HG03378 (cell line): Measurements from ENCODE around the gene ACP3.
"Not testable (repeated sequence)": the region's sequence is repeated elsewhere in the genome, so short reads cannot be mapped to it uniquely, and the experiment has no call there.

ENCODE experiments used
- ATAC-seq: cut with Tn5 transposase; IDR thresholded peaks from one replicate; pipeline ENCODE4 v1.9.1; 2021; ENCODE audit warnings: mild to moderate bottlenecking, moderate library complexity; ENCODE audit not compliant: unreplicated experiment

The ACP3 gene

DNA sequence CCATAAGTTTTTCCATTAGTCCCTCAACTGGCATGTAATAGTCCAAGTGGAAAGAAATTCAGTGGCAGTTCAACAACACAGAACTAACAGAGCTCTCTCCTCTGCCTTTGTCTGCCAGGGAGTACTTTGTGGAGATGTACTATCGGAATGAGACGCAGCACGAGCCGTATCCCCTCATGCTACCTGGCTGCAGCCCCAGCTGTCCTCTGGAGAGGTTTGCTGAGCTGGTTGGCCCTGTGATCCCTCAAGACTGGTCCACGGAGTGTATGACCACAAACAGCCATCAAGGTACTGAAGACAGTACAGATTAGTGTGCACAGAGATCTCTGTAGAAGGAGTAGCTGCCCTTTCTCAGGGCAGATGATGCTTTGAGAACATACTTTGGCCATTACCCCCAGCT is 39.4 kb downstream of the ACP3 start:
- no peak for ATAC-seq

DNA sequence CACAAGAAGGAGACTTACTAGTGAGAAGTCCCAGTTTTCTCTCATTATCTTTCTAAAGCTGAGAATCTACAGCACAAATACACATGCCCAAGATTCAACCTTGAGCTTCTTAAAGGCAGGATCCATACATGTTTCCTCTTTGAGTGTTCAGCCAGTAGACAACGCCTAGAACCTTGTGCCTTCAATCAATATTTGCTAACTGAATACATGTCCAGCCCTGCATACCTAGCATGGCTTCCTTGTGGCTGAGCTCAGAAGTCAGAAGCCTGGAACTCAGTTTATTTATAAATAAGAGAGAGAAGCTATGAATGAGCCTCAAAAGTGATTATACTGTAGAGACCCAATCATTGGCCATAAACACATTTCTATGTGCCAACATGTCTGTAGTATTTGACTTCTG is 43.5 kb downstream of the ACP3 start:
- no peak for ATAC-seq

DNA sequence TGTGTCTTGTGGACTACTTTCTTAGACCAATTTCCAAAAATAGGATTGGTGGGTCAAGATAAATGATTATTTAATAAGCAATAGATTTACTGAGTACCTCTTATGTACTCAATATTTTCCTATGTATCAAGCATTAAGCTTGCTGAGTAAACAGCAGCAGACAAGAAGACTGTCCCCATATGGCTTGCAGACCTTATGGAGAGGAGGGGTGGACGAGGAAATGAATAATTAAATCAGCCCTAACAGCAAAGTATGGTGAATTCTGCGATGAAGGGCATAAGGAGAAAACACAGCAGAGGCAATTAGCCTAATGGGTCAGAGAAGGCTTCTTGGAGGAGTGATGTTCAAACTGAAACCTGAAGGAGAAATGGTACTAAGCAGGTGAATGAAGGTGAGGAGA is 45.1 kb downstream of the ACP3 start:
- no peak for ATAC-seq

DNA sequence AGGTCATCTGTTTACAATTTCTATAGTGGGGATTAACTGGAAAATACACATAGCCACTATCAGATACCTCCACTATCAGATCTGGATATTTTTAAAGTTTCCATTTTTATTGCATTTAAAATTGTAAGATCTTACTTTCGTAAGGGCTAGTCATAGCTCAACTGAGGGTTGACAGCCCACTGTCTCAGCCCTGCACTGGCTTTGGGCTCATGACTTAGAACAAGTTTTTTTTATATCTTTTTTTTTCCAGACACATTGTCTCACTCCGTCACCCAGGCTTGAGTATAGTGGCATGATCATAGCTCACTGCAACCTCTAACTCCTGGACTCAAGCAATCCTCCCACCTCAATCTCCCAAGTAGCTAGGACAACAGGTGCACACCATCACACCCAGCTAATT is 51.3 kb downstream of the ACP3 start:
- ATAC-seq: no peak

- ATAC-seq: no peak
These were observed 51.8 kb downstream of the ACP3 start for GRCh38 chr3:132368962-132369361.

DNA sequence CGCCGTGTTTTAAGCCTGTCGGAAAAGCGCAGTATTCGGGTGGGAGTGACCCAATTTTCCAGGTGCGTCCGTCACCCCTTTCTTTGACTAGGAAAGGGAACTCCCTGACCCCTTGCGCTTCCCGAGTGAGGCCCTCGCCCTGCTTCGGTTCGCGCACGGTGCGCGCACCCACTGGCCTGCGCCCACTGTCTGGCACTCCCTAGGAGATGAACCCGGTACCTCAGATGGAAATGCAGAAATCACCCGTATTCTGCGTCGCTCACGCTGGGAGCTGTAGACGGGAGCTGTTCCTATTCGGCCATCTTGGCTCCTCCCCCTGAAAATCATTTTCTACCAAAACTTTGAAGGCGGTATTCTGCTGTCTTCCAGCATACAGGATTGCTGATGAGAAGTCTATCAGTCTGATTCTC is 59.7 kb downstream of the ACP3 start:
- not testable (repeated sequence) for ATAC-seq

DNA sequence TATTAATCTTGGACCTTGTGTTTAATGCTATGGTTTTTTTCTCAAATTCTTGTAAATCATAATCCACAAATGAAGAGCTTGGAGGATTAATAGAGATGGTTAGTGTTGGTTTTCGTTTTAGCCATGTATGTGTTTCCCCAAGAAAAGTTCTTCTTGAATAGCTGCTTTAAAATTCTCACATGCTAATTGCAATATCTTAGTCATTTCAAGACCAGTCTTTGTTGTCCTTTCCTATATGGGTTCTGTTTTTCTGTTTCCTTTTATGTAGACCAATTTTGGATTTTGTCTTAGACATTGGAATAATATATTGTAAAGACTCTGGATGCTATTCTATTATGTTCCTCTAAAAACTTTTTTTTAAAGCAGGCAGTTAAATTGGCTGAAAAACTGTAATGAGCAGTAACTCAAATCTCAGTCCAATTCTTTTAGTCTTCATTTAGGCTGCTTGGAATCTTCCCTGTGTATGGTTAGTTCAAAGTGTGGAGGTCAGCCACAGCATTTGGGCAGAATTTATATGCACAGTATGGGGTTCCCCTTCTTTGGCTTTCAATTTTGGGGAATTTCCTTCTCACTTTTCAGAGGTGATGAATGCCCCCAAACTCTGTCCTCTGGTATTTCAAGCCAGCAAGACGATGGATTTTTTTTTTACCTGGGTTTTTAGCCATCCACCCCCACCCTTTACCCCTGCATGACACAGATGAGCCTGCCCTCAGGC is 61.0 kb downstream of the ACP3 start:
- ATAC-seq: no peak

GRCh38 chr3:132378846-132379245 is 61.6 kb downstream of the ACP3 start:
- no peak for ATAC-seq

DNA sequence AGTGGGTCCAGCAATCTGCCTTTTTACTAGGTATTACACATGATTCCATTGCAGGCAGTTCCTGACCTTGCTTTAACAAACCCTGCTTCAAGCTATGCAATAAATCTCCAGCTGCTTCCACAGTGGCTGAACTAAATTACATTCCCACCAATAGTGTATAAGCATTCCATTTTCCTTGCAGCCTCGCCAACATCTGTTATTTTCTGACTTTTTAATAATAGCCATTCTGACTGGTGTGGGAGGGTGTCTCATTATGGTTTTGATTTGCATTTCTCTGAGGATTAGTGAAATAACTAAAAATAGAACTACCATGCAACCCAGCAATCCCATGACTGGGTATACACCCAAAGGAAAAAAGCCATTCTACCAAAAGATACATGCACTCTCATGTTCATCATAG is 63.7 kb downstream of the ACP3 start:
- no peak for ATAC-seq

DNA sequence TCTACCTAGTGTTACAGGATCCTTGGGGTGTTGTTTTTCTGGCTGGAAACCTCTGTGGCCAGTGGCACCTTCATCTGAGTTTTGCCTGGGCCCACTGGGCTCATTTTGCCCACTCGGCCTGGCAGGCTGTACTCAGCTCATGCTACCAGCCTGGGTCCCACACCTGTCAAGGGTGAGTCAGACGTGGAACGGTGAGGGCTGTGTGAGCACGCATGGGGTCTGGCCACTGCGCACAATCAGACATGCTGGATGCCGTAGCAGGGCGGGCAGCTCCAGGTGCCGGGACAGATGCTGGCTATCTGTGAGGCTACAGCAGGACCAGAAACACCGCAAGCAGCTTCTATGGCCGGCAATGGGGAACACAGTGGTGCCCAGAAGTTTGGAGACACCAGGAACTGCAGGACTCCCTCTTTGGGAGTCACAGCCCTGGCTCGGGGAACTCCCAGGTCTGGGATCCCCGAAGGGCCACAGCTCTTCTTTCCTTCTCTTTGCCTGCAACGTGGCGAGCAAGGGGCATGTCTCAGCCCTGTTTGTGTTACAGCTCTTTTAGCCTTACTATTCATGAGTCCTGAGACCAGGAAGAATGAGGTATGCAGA is 64.2 kb downstream of the ACP3 start:
- ATAC-seq: no peak

DNA sequence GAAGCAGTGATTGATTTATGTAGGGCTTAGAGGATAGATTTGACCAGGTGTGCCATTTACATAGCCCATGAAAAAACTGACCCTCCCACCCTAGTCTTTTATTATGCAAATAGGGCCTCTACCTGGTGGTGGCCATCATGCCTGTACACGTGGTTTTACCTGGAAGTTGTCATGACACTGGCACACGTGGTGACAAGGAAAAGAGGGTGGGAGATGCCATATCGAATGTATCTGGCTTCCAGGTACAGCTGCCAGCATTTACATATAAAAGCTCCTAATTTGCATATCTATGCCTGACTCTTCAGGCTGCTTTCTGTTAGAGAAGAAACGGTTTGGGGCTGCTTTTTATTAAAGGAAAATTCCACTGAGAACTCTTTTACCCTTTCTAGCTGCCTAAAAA is 65.1 kb downstream of the ACP3 start:
- ATAC-seq: no peak

DNA sequence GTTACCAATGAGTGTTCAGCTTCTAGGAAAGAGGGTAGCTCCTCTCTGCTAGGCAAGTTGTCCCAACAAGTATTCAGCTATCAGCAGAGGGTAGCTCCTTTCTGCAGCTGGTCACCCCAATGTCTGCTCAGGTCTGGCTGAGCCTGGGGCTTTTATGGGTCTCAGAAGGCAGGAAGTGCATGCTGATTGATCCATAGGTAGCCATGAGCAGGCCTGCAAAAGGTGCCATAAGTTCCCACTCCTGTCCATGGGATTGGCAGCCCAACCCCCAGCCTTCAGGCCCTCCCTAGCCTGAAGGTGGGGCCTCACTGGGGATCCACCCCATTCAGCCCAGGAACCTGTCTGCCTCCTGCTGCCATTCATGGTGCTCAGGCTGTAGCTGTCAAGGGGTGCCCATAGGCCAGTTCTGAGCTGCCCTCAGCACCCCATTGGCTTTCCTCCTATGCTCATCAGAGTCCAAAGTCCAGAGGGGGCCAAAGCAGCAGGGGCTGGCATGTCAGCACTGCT is 65.5 kb downstream of the ACP3 start:
- no peak for ATAC-seq

DNA sequence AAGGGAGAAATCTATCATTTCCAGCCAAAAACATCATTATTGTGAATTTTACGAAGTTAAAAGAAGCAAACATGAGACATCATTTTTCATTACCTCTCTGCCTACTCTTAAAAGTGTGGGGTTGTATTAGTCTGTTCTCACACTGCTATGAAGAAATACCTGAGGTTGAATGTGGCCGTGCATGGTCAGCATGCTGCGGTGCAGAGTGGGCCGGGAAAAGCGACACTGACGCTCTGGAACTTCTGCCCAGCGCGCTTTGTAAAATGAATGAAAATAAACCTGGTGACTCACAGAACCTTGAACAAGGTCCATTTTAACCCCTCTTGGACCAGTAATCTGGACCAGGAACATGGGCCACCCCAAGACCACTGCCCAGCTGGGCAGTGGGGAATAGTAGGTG is 69.1 kb downstream of the ACP3 start:
- no peak for ATAC-seq

DNA sequence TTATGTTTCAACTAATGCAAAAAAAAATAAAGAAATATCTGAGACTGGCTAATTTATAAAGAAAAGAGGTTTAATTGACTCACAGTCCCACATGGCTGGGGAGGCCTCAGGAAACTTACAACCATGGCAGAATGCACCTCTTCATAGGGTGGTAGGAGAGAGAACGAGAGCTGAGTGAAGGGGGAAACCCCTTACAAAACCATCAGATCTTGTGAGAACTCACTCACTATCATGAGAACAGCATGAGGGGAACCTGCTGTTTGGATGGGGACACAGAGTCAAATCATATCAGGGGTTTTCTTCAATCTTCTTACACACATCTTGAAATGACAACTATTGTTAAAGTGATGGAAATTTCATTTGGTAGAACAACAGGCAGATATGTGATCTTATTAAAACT is 75.5 kb downstream of the ACP3 start:
- not testable (repeated sequence) for ATAC-seq

DNA sequence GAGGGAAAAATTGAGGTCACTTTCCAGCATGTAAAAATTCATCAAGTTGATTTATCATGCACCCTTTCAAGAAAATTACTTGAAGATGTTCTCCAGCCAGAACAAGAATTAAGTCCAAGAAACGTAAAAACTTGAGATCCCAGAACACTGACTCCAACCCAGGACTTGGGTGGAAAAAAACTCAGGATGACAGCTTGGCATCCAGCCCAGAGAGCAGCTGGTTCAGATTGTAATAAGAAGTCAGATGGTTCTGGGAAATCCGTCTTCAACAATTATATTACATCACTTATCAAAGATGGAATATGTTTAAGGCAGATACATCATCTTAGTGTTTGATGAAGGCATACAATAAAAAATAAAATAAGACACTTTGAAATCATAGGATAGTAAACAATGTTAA is 77.1 kb downstream of the ACP3 start:
- ATAC-seq: no peak

- no peak for ATAC-seq
These were observed 77.9 kb downstream of the ACP3 start for GRCh38 chr3:132395126-132395525.

GRCh38 chr3:132396255-132396654 is 79.0 kb downstream of the ACP3 start:
- no peak for ATAC-seq

GRCh38 chr3:132396776-132397175 is 79.6 kb downstream of the ACP3 start:
- not testable (repeated sequence) for ATAC-seq

- no peak for ATAC-seq
These were observed 82.1 kb downstream of the ACP3 start for GRCh38 chr3:132399054-132399929.

DNA sequence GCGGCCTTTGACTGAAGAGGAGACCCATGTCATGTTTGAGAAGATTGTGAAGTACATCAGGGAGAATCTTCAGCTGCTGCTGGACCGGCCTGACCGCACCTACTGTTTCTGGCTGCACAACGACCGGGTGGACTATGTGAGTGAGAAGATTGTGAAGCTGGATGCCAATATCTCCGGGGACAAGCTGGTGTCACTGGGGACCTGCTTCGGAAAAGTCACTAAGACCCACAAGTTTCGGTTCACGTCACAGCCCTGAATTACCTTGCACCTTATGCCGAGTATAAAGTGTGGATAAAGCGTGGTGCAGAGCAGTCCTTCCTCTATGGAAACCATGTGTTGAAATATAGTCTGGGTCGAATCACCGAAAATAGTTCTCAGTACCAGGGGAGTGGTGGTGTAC is 84.0 kb downstream of the ACP3 start:
- ATAC-seq: no peak

- ATAC-seq: no peak
These were observed 87.1 kb downstream of the ACP3 start for GRCh38 chr3:132404276-132404675.

DNA sequence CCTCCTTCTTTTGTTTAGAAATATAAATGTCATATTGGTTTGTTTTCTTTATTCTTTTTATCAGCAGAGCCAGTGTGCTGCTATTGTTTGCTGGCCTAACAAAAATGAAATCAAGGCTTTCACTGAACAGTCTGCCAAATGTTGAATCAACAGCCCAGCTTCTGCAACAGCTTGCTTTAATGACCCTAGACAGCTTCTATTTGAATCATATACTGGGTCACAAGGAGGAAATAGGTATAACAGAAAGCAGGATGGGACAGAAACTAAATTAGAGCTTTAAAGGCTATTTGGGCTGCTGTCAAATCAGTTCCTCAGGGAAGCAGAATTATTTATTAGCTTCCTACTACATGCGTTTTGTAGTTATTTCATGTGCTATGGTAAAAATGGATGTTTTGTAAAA is 88.0 kb downstream of the ACP3 start:
- ATAC-seq: no peak
